GM12801 (cell line): ENCODE results near the gene PLCB2.

Experiments
- TF ChIP-seq, protein P1 (sequence below): IDR thresholded peaks from one replicate; pipeline ENCODE4 v1.5.1; 2011; ENCODE audit warnings: control low read depth; ENCODE audit not compliant: insufficient read length; ENCODE audit errors: extremely low read depth

PLCB2 gene

DNA sequence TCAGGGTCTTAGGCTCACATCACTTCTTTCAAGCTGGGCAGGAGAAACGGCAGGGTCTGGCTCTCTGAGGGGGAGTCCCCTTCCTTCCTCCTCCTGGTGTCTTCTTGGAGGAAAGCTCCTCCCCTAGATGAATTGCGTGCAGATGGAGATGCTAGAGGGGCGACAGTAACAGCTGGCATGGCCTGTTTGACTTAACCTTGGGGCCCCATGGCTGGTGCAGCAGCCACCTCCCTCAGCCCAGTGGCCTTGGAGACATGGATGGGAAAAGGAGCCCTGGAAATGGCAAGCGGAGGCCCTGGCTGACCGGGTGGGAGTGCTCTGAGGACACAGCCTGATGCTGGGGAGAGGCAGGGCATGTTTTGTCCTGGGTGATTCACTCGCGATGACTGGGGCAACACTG, 48.7 kb downstream of the PLCB2 start:
- TF ChIP-seq, protein P1, sequence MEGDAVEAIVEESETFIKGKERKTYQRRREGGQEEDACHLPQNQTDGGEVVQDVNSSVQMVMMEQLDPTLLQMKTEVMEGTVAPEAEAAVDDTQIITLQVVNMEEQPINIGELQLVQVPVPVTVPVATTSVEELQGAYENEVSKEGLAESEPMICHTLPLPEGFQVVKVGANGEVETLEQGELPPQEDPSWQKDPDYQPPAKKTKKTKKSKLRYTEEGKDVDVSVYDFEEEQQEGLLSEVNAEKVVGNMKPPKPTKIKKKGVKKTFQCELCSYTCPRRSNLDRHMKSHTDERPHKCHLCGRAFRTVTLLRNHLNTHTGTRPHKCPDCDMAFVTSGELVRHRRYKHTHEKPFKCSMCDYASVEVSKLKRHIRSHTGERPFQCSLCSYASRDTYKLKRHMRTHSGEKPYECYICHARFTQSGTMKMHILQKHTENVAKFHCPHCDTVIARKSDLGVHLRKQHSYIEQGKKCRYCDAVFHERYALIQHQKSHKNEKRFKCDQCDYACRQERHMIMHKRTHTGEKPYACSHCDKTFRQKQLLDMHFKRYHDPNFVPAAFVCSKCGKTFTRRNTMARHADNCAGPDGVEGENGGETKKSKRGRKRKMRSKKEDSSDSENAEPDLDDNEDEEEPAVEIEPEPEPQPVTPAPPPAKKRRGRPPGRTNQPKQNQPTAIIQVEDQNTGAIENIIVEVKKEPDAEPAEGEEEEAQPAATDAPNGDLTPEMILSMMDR = no peak

DNA sequence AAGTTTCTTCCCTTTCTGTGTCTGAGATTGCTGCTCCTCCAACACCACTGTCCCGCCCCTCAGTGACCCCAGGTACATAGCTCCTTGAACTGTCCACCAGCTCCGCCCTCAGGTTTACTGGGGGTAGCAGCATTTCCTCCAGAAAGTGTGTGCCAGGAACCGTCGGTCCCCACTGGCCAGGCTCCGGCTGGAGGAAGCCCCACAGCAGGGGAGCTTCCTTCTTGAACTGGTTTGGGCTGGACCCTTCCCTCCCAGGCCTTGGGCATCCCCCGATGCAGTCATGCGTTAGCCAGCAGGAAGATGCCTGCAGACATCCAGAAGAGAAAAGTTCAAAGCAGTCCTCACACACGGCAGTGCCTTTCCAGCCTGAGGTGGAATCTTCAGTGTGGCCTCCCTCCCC, 49.2 kb downstream of the PLCB2 start:
- TF ChIP-seq, protein P1 = no peak

DNA sequence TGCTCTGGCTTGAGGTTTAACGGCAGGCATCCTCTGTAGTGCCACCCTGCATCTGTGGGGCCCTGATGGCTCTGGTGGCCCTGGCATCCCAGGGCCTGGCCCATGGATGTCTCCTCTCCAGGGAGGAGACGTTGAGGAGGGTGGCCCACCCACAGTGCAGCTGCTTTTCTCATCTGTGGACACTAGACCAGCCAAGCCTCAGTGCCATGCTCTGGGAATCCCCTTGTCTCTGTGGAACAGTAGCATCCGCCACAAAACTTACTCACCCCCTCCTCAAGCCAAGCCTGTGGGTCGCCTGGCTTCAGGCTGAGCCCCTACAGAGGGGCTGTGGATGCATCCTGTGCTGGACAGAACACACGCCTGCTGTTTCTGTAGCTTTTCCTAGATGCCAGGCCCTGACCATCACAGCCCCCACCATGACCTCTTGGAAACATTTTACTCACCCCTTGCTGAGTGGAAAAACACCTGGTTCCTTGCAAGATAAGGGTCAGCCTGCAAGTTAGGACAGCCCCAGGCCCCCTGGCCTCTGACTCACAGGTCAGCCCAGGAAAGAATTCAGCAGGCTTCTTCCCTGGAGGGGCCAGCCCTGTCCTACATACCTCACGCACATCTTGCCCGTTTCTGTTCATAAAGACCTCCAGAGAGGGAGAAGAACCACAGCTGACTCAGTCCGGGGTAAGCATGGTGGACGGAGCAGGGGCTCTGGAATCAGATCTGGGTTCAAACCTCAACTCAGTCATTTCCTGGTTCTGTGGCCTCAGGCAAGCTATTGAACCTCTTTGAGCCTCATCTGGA, 49.9 kb downstream of the PLCB2 start:
- TF ChIP-seq, protein P1 = no peak

DNA sequence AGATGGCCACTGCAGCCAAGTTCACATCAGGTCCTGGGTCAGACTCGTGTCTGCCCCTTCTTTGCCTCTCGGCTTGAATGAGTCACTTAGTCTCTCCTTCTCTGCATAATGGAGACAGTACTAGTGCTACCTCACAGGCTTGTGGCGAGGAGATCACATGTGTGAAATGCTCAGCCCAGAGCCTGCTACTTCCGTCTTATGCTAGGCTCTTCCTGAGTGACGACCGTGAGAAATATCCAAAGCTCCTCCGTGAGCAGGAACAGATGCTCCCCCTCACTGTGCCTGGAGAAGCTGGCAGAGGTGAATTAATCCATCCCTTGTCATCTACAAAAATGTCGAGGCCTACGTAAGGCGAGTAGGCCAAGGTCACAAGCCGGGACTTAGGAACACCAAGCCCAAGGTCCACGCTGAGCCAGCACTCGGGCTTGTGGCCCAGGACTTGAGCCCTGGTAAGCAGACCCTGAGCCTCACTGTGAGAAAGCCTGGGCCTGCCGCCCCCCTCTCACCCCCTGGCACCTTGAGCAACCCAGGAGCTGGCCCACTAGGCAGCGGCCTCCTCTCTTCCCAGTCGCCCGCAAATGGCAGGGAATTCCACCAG, 51.0 kb downstream of the PLCB2 start:
- TF ChIP-seq, protein P1 = no peak

DNA sequence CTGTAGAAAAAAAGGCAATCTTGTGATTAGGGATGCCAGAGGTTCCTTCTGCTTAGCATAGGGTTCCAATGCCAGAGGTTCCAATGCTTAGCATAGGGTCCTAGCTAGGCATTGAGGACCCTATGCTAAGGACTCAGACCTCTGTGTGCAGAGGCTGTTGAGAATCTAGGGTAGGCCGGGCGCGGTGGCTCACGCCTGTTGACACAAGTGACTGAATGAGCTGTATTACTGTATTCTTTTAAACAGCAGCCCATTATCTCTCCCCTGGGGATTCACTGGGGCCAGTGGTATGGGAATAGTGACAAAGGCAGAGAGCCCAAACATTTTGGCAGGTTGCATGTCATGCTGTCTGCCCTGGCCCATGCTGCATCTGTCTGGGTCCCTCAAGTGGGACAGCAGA, 52.7 kb downstream of the PLCB2 start:
- TF ChIP-seq, protein P1 = no peak

DNA sequence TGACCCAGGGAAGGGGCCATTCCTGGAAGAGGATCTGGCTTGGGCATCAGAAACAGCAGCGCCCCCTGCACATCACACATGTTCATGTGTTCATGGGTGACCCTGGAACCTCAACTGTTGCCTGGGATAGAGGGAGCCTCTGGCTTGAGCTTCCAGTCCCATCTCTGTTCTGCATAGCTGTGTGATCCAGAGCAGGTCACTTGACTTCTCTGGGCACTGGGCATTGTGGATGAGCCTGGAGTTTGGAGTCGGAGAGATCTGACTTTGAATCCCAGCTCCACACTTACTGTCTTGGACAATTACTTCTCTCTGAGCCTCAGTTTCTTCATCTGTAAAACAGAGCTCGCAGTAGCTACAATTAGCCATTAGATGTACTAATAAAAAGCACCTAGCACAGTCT, 53.3 kb downstream of the PLCB2 start:
- TF ChIP-seq, protein P1 = no peak

DNA sequence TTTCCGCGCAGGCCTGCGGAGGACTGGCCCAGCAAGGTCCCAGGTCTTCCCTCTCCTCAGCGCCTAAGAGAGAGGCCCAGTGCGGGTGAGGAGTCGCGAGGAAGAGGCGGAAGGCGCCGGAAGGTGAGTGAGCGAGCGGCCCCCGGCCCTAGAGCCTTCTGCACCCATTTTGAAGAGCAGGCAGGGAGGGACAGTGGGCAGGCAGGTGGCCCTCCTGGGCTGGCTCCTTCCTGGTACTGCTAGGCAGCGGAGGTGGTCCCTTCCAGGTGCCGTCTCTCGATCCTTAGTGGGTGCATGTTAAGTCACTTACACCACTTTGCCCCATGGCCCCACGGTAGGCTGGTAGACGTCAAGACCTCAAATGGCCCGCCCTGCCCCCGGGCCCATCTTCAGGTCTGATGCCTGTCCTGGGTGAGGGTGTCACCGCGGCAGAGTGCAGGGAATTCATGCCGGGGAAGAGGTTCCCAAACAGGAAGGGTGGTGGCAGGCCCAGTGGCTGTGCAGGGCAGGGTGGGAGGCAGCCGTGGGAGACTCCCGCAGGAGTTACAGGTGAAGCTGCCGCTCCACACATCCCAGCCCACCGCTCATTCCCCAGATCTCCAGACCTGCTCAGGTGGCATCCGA, 54.5 kb downstream of the PLCB2 start:
- TF ChIP-seq, protein P1 = no peak
